Gastrocnemius medialis (tissue), 4 donors: ENCODE measurements around the gene EFCAB6.

Source experiments
- POLR2A ChIP-seq, 2 donors: fragments of 450-650 bp; IDR thresholded peaks; one replicate each; pipeline ENCODE4 v1.6.1; 2017; ENCODE audit warnings: antibody characterized with exemption in 2 of 2, mild to moderate bottlenecking in 2 of 2, moderate library complexity in 2 of 2
- TF ChIP-seq, protein P1 (sequence below), 5 experiments: fragments of 450-650 bp in 3 of 5; fragments of 200-600 bp in 2 of 5; sonication (generic) in 2 of 5; IDR thresholded peaks in 4 of 5; conservative IDR thresholded peaks in 1 of 5; 1 replicate in 4 of 5; 2 replicates in 1 of 5; pipeline ENCODE4 v1.5.1; 2016 to 2019; ENCODE audit warnings: antibody characterized with exemption in 5 of 5, mild to moderate bottlenecking in 3 of 5, moderate library complexity in 3 of 5

DNA sequence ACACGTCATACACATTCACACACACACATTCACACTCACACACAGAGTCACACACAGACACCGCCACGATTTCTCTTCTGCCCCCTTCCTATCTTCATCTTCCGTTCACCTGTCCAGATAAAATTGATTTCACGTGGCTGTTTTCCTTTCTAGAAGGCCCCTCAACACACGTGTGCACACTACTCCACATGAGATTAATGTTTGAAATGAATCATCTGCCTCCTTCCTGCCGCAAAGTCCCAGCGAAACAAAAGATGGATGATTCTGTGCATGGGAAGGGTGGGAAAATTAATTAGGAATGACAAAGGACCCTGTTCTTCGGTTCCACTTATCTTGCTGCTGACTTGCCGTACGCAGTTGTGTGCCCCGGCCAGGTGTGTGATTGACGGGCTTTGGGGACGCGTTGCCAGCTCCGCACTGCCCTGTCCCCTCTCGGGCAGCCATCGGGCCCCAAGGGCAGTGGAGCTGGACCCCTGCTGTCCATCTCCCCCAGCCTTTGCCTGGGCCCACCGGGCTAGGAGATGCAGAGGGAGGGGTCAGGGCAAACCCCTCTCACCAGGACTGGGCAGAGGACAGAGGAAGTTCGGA is 326.5 kb downstream of the EFCAB6 start:
- TF ChIP-seq, protein P1, sequence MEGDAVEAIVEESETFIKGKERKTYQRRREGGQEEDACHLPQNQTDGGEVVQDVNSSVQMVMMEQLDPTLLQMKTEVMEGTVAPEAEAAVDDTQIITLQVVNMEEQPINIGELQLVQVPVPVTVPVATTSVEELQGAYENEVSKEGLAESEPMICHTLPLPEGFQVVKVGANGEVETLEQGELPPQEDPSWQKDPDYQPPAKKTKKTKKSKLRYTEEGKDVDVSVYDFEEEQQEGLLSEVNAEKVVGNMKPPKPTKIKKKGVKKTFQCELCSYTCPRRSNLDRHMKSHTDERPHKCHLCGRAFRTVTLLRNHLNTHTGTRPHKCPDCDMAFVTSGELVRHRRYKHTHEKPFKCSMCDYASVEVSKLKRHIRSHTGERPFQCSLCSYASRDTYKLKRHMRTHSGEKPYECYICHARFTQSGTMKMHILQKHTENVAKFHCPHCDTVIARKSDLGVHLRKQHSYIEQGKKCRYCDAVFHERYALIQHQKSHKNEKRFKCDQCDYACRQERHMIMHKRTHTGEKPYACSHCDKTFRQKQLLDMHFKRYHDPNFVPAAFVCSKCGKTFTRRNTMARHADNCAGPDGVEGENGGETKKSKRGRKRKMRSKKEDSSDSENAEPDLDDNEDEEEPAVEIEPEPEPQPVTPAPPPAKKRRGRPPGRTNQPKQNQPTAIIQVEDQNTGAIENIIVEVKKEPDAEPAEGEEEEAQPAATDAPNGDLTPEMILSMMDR (IDR thresholded peaks at IDR 0.05 in 4 of 5, conservative IDR thresholded peaks at IDR 0.05 in 1 of 5) = no peak
- TF ChIP-seq POLR2A (IDR thresholded peaks at IDR 0.05) = no peak
